Loucy (cell line): Measurements from ENCODE around the gene MZF1.

Source experiments
- H2AFZ ChIP-seq: fragments of 200-600 bp; sonication (generic); 2 replicates; pipeline ENCODE4 v1.6.0; 2016; ENCODE audit warnings: antibody characterized with exemption, mild to moderate bottlenecking, low read length, moderate library complexity
- H3F3A ChIP-seq: fragments of 200-600 bp; 2 replicates; pipeline ENCODE4 v1.6.0; 2016; ENCODE audit warnings: antibody characterized with exemption, low read depth, mild to moderate bottlenecking
- H3K27me3 ChIP-seq: fragments of 200-600 bp; sonication (generic); 2 replicates; pipeline ENCODE4 v1.6.1; 2014; ENCODE audit warnings: low read length, mild to moderate bottlenecking; ENCODE audit not compliant: insufficient read depth, poor library complexity, severe bottlenecking
- H3K36me3 ChIP-seq: fragments of 200-600 bp; sonication (generic); 2 replicates; pipeline ENCODE4 v1.6.1; 2016; ENCODE audit warnings: low read length; ENCODE audit not compliant: insufficient read depth
- H3K4me1 ChIP-seq: fragments of 200-600 bp; sonication (generic); 2 replicates; pipeline ENCODE4 v1.5.1; 2014; ENCODE audit warnings: low read length, mild to moderate bottlenecking; ENCODE audit not compliant: insufficient read depth, poor library complexity, severe bottlenecking
- H3K4me2 ChIP-seq: fragments of 200-600 bp; sonication (generic); 2 replicates; pipeline ENCODE4 v1.6.0; 2014; ENCODE audit warnings: antibody characterized with exemption, low read length, low read depth, mild to moderate bottlenecking; ENCODE audit not compliant: poor library complexity, severe bottlenecking
- H3K4me3 ChIP-seq: fragments of 200-600 bp; sonication (generic); 2 replicates; pipeline ENCODE4 v1.5.1; 2014; ENCODE audit warnings: low read length, mild to moderate bottlenecking, mixed read lengths; ENCODE audit not compliant: poor library complexity, severe bottlenecking
- H3K79me2 ChIP-seq: fragments of 200-600 bp; sonication (generic); 2 replicates; pipeline ENCODE4 v1.6.1; 2014; ENCODE audit warnings: low read length; ENCODE audit not compliant: insufficient read depth
- H3K9ac ChIP-seq: fragments of 200-600 bp; sonication (generic); 2 replicates; pipeline ENCODE4 v1.6.0; 2014; ENCODE audit warnings: mild to moderate bottlenecking, low read depth, low read length, moderate library complexity; ENCODE audit not compliant: poor library complexity, severe bottlenecking
- H3K9me2 ChIP-seq: fragments of 200-600 bp; sonication (generic); replicated peaks from 2 replicates; pipeline ENCODE4 v1.6.1; 2016; ENCODE audit warnings: low read depth, low read length, mixed read lengths
- H3K9me3 ChIP-seq: fragments of 200-600 bp; sonication (generic); 2 replicates; pipeline ENCODE4 v1.6.1; 2014; ENCODE audit warnings: mild to moderate bottlenecking, antibody characterized with exemption, low read length, low read depth; ENCODE audit not compliant: insufficient read depth
- H4K20me1 ChIP-seq: fragments of 200-600 bp; sonication (generic); 2 replicates; pipeline ENCODE4 v1.6.0; 2014; ENCODE audit warnings: antibody characterized with exemption, low read length, mild to moderate bottlenecking; ENCODE audit not compliant: insufficient read depth, poor library complexity, severe bottlenecking
- CTCF ChIP-seq: fragments of 200-600 bp; sonication (generic); conservative IDR thresholded peaks from 2 replicates; pipeline ENCODE4 v1.5.1; 2014; ENCODE audit warnings: mild to moderate bottlenecking, antibody characterized with exemption, low read length
- EZH2phosphoT487 ChIP-seq: fragments of 200-600 bp; IDR thresholded peaks from 2 replicates; pipeline ENCODE4 v1.6.1; 2018; ENCODE audit warnings: antibody characterized with exemption, mild to moderate bottlenecking, moderate library complexity, borderline replicate concordance

Gene MZF1

GRCh38 chr19:58515259-58515658 is 57.9 kb downstream of the MZF1 start:
- no peak for TF ChIP-seq EZH2phosphoT487
- no peak for TF ChIP-seq CTCF
- no peak overlapping the region for H2AFZ ChIP-seq
- no peaks in the 10 kb centered on the region for H3K9me3 ChIP-seq
- H3K4me1 ChIP-seq: peaks cover 31% of the 10 kb centered on the region
- H4K20me1 ChIP-seq: no peaks in the 10 kb centered on the region
- H3K36me3 ChIP-seq: no peaks in the 10 kb centered on the region
- H3K4me2 ChIP-seq: peak overlapping the region; percentile 100
- H3F3A ChIP-seq: no peaks in the 10 kb centered on the region
- H3K79me2 ChIP-seq: peaks cover 45% of the 10 kb centered on the region
- peak overlapping the region; percentile 23 for H3K9ac ChIP-seq
- no peaks in the 10 kb centered on the region for H3K9me2 ChIP-seq
- no peaks in the 10 kb centered on the region for H3K27me3 ChIP-seq
- H3K4me3 ChIP-seq: peak overlapping the region; percentile 23

- Histone ChIP-seq H3K36me3 (no peaks in the 10 kb centered on the region), H3K9me3 (no peaks in the 10 kb centered on the region), H2AFZ (no peak overlapping the region), H3K9me2 (no peaks in the 10 kb centered on the region), H4K20me1 (no peaks in the 10 kb centered on the region), H3K9ac (peak overlapping the region; percentile 94), H3K4me3 (peak overlapping the region; percentile 94), H3K4me1 (peaks cover 29% of the 10 kb centered on the region), H3K79me2 (peaks cover 45% of the 10 kb centered on the region), H3K4me2 (peak overlapping the region; percentile 100), H3K27me3 (no peaks in the 10 kb centered on the region), H3F3A (no peaks in the 10 kb centered on the region)
- TF ChIP-seq EZH2phosphoT487 (no peak), CTCF (no peak)
Measured at GRCh38 chr19:58514564-58515022, 58.5 kb downstream of the MZF1 start.

GRCh38 chr19:58513694-58514563 is 59.2 kb downstream of the MZF1 start:
- no peaks in the 10 kb centered on the region for H3K27me3 ChIP-seq
- H3K9me2 ChIP-seq: no peaks in the 10 kb centered on the region
- H3K79me2 ChIP-seq: peaks cover 45% of the 10 kb centered on the region
- peak overlapping the region; percentile 55; the same call in 1 of the 2 replicates for H2AFZ ChIP-seq
- no peaks in the 10 kb centered on the region for H3K9me3 ChIP-seq
- H3F3A ChIP-seq: no peaks in the 10 kb centered on the region
- H3K4me2 ChIP-seq: peak overlapping the region; percentile 100
- TF ChIP-seq EZH2phosphoT487 (no peak), CTCF (peak; percentile 76)
- H3K36me3 ChIP-seq: no peaks in the 10 kb centered on the region
- peak overlapping the region; percentile 94 for H3K4me3 ChIP-seq
- H3K9ac ChIP-seq: peak overlapping the region; percentile 94
- H4K20me1 ChIP-seq: no peaks in the 10 kb centered on the region
- H3K4me1 ChIP-seq: peaks cover 29% of the 10 kb centered on the region
